Measurements from ENCODE around the gene AFF3. TPM values are rescaled to one million over a fixed set of nuclear protein-coding genes. Genes with fewer than 3 reads are reported as not detected.

The AFF3 gene
- total RNA-seq, 4 donors from 2014 or later = 3.1 to 5.0 (median 3.7) TPM

DNA sequence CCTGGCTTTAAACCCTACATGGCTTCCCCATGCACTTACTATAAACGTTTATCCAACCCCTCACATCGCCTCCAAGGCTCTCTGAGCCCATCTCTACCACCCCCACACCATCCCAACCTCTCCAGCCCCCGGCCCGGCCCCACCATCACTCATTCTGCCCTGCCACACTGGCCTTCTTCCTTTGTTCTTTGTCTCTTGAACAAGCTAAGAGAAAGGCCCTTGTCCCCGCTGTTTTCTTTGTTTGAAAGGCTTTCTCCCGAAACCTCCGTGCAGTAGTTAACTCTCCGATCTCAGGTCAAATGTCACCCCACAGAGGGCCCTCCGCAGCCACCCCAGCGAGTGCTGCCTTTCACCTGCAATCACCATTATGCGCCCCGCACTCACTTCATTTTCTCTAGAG lies 100.4 kb downstream of the AFF3 start:
- WGBS = 75% methylated on average over 12 of the region's 12 CpGs

DNA sequence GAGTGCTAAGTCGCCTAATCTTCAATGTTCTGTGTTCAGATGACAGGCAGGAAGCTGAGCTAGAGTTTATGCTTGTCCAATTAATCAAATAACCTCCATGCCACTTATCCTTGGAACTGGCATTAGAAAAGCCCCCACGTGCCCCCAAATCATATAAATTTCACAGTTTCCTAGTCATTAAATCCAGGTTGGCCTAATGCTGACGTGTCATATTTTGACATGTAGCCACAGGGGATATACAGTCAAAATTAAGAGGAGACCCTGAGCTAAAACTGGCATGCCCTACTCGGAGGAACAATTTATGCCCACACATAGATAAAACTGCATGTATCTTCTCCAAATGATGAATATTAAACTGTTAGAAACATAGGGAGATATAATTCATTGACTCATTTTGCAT lies 101.0 kb downstream of the AFF3 start:
- no peak overlapping the region for H3K4me3 ChIP-seq
- H3K27ac ChIP-seq = no peak overlapping the region
- H3K4me1 ChIP-seq = no peaks in the 10 kb centered on the region
- no peak for DNase-seq (ENCODE audit: low spot score in 2 of 2)
- WGBS = 79% methylated on average over 4 of the region's 4 CpGs
- no peak for TF ChIP-seq POLR2A (IDR thresholded peaks at IDR 0.05)
- no peak for TF ChIP-seq POLR2AphosphoS5 (IDR thresholded peaks at IDR 0.05)
- TF ChIP-seq EP300 (IDR thresholded peaks at IDR 0.05) = no peak
- TF ChIP-seq, protein P1, sequence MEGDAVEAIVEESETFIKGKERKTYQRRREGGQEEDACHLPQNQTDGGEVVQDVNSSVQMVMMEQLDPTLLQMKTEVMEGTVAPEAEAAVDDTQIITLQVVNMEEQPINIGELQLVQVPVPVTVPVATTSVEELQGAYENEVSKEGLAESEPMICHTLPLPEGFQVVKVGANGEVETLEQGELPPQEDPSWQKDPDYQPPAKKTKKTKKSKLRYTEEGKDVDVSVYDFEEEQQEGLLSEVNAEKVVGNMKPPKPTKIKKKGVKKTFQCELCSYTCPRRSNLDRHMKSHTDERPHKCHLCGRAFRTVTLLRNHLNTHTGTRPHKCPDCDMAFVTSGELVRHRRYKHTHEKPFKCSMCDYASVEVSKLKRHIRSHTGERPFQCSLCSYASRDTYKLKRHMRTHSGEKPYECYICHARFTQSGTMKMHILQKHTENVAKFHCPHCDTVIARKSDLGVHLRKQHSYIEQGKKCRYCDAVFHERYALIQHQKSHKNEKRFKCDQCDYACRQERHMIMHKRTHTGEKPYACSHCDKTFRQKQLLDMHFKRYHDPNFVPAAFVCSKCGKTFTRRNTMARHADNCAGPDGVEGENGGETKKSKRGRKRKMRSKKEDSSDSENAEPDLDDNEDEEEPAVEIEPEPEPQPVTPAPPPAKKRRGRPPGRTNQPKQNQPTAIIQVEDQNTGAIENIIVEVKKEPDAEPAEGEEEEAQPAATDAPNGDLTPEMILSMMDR (IDR thresholded peaks at IDR 0.05) = no peak
- H3K9me3 ChIP-seq = no peaks in the 10 kb centered on the region
- H3K27me3 ChIP-seq = no peaks in the 10 kb centered on the region
- H3K36me3 ChIP-seq = no peaks in the 10 kb centered on the region

More for the DNA sequence above, 100.4 kb downstream of the AFF3 start:
- Histone ChIP-seq H3K27ac (no peak overlapping the region), H3K4me1 (no peaks in the 10 kb centered on the region), H3K36me3 (no peaks in the 10 kb centered on the region), H3K27me3 (no peaks in the 10 kb centered on the region), H3K9me3 (no peaks in the 10 kb centered on the region), H3K4me3 (no peak overlapping the region)
- TF ChIP-seq POLR2AphosphoS5 (IDR thresholded peaks at IDR 0.05) (no peak), EP300 (IDR thresholded peaks at IDR 0.05) (no peak), POLR2A (IDR thresholded peaks at IDR 0.05) (no peak)
- TF ChIP-seq, protein P1 (IDR thresholded peaks at IDR 0.05) = no peak
- DNase-seq (ENCODE audit: low spot score in 2 of 2) = no peak

DNA sequence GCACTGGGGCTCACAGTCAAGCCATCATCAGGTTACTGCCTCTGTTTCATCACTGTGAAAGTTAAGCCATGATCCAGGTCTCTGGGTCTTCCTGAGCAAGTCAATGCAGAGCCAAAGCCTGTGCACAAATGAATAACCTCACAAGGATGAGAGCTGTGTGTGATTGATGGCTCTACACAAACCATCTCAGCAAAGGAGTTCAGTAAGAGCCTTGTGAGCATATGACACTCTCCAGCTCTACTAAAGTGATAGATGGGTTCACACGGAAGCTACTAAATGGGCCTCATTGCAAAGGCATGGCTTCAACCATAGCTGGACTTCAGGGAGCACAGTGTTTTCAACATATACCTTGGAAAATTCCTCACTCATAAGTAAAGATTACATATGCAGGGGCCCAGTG lies 101.5 kb downstream of the AFF3 start:
- Histone ChIP-seq H3K4me1 (no peaks in the 10 kb centered on the region), H3K27ac (no peak overlapping the region), H3K36me3 (no peaks in the 10 kb centered on the region), H3K9me3 (no peaks in the 10 kb centered on the region), H3K27me3 (no peaks in the 10 kb centered on the region), H3K4me3 (no peak overlapping the region)
- TF ChIP-seq, protein P1 (IDR thresholded peaks at IDR 0.05) = no peak
- TF ChIP-seq POLR2AphosphoS5 (IDR thresholded peaks at IDR 0.05) (no peak), POLR2A (IDR thresholded peaks at IDR 0.05) (no peak), EP300 (IDR thresholded peaks at IDR 0.05) (no peak)
- 93% methylated on average over 1 of the region's 1 CpG for WGBS
- no peak for DNase-seq (ENCODE audit: low spot score in 2 of 2)

DNA sequence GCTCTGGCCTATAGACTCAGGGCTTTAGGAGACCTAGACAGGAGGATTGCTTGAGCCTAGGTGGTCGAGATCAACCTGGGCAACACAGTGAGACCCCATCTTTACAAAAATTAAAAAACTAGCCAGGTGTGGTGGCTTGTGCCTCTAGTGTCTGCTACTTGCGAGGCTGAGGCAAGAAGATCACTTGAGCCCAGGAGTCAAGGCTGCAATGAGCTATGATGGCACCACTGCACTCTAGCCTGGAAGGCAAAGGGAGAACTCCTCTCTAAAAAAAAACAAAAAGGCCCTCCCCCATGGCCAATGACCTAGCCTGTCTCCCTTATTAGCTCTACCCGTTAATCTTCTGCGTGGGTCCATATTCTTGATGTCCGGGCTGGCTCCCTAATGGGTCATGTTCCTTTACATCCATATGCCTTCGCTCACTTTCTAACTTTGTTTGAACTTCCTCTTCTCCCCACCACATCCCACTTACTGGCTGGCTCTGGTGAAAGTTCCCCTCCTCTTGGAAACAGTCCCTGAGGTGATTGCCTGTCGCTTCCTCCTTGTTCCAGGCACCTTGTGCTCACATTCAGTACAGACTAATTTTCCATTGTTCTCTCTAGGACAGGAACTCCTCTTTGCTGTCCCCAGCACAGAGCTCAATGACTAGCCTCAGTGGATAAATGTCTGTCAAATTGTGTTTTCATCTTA lies 103.0 kb downstream of the AFF3 start:
- WGBS = 89% methylated on average over 7 of the region's 7 CpGs
- no peak for DNase-seq (ENCODE audit: low spot score in 2 of 2)
- Histone ChIP-seq H3K36me3 (no peaks in the 10 kb centered on the region), H3K9me3 (no peaks in the 10 kb centered on the region), H3K4me1 (no peaks in the 10 kb centered on the region), H3K27ac (no peak overlapping the region), H3K4me3 (no peak overlapping the region), H3K27me3 (no peaks in the 10 kb centered on the region)
- TF ChIP-seq, protein P1 (IDR thresholded peaks at IDR 0.05) = no peak
- TF ChIP-seq EP300 (IDR thresholded peaks at IDR 0.05) (no peak), POLR2A (IDR thresholded peaks at IDR 0.05) (no peak), POLR2AphosphoS5 (IDR thresholded peaks at IDR 0.05) (no peak)

DNA sequence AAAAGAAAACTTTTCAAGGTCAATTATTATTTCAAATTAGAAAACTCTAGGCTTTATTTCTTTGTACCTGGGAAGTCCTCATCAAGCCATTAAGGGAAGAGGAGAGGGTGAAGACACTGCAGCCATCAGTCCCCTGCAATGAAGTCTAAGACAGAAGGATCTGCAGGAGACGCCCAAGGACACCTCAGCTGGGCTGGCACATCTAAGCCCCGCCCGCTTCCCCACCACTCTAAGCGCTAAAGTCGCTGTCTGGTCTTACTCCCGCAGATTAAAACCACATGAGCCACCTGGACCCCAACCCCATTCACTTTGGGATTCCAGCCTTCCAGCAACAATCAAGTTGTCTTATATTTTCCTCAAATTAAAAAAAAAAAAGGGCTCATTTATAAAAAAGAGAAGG lies 104.4 kb downstream of the AFF3 start:
- TF ChIP-seq EP300 (IDR thresholded peaks at IDR 0.05) (no peak), POLR2AphosphoS5 (IDR thresholded peaks at IDR 0.05) (no peak), POLR2A (IDR thresholded peaks at IDR 0.05) (no peak)
- TF ChIP-seq, protein P1 (IDR thresholded peaks at IDR 0.05) = no peak
- Histone ChIP-seq H3K9me3 (no peaks in the 10 kb centered on the region), H3K4me3 (no peak overlapping the region), H3K27me3 (no peaks in the 10 kb centered on the region), H3K27ac (no peak overlapping the region), H3K4me1 (no peaks in the 10 kb centered on the region), H3K36me3 (no peaks in the 10 kb centered on the region)
- WGBS = 72% methylated on average over 6 of the region's 6 CpGs
- no peak for DNase-seq (ENCODE audit: low spot score in 2 of 2)
